Hematopoietic multipotent progenitor cell treated with erythropoietin and hydrocortisone succinate and interleukin-3 and kit ligand, for 4 days (in vitro differentiated cells): ENCODE measurements around the gene HSPA12B.

Source experiments
- DNase-seq: peaks from one replicate; pipeline ENCODE4 v3.0.0-alpha.2; 2015

The HSPA12B gene

DNA sequence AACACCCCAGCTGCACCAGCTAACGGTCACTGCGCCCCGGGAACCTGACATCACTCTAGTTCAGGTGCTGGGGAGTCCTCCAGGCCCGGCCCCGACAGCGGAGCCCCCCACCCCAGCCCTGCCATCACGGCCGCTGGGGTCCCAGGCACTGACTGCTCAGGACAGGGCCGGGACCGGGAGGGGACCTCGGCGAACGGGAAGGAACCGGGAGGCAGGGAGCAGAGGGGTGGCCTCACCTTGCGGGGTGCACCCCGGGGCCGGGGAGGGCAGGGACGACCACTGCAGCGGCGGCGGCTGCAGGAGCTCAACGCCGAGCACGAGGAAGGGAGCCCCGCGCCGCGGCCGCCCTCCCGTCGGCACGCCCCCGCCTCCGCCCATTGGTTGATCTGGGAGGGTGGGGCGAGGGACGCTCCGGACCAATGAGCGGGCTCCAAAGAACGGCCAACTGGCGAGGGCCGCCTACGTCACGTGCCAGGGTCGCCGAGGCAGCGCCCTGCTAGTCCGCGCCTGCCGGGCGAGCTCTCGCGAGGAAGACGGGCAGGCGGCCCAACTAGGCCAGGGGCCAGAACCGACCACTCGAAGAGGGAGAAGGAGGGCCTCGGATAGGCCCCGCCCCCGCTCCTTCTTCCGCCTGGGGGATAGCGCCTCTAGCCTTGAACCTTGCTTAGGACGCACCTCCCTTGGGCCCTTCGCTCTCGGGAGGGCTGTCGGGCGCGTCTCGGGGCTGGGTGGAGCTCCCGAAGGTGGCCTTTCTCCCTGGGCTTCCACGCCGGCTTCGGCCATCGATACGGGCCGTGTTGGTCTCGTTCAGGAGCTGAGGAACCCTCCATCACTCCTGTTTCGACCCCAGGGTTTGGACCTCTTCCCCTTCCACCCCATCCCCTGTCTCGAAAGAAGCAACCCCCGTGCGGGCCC lies 35.2 kb downstream of the HSPA12B start, which contains the start of gene ADISSP:
TSS of gene ADISSP (minus strand) at position 327 of the 915 bp plus-strand sequence. CDS start 7,653 bp downstream, outside the sequence.
- DNase-seq: peak; percentile 99

DNA sequence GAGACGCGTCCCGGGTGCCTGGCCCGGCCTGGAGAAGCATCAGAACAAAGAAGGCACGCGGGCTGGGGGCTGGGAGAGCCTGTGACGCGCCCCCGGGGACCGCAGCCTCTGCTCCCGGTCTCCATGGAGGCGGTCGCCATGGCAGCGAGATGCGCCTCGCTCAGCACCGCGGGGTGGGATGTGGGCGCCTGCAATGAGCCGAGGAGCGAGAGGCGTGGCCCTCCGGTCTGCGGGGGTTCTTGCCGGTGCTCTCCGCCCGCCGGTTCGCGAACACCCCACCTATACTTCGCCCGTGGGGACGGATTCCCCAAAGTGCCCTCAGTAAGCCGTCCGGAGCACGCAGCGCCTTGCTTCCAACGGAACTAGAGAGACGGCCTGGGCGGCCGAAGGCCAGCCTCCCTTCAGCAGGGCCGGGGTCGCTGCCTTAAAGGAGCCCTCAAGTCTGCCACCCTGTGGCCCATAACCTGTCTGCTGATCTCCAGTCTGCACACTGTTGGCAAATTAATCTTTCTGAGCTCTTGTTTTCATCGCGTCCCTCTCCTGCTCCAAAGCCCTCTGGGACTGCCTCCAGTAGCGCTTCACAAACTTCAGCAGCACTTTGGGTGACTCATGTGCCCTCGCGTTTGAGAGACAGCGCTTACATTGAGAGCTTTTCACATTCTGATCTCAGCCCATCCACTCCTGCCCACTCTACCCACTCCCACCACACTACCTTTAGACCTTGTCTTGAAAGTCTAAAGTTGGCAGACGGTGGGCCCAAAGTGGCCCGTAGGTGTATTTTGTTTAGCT lies 36.1 kb downstream of the HSPA12B start:
- DNase-seq: peak; percentile 92

DNA sequence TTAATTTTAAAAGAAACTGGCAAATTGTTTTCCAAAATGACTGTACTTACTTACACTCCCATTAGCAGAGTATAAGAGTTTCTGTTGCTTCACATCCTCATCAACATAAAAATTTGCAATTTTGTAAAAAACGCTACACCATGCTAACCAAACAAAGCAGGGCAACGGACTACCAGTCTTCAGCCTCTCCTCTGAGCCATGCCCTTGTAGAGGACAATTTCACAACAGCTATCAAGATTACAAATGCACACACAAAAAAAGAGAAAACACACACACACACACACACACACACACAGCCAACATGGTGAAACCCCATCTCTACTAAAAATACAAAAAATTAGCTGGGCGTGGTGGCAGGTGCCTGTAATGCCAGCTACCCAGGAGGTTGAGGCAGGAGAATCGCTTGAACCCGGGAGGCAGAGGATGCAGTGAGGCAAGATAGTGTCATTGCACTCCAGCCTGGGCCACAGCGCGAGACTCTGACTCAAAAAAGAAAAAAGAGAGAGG lies 39.1 kb downstream of the HSPA12B start:
- no peak for DNase-seq

DNA sequence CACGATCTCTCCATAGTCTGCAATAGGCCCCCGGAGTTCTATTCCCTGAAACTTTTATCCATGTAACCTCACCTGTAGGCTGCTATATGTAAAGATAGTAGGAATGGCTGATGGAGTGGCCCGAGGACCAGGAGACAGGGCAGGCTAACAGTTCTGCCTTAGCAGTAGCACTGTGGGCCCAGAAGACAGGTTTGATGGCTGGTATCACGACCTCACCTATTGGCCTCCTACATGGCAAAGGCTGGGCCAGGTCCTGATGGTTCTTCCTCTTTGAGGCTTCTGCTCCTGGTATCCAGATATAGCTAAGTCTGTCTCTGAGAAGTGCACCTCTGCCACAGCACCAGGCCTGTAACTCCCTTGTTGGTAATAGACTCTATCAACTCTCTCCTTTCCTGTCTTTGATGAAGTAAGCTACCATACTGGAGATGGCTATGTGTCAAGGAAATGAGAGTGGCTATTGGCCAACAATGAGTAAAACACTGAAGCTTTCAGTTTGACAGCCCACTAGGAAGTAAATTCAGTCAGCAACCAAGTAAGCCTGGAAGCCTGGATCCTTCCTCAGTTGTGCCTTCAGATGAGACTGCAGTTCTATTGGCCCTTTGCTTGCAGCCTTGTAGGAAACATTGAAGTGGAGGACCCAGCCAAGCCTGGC lies 43.1 kb downstream of the HSPA12B start:
- DNase-seq: no peak

DNA sequence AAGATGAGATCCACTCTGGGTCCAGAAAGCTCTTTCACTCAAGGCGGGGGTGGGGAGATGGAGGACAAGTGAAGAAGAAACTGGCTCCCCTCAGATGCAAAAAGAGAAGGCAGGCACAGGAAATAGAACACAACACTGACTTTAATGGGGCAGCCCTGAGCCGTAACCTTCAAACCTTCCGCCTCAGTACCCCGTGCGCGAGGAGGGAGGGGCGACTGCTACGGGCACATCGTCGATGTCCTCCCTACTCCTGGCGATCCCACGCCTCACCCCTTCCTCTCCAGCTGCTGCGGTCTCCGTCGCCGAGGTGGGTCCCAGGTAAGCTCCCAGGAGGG lies 44.9 kb downstream of the HSPA12B start:
- no peak for DNase-seq

DNA sequence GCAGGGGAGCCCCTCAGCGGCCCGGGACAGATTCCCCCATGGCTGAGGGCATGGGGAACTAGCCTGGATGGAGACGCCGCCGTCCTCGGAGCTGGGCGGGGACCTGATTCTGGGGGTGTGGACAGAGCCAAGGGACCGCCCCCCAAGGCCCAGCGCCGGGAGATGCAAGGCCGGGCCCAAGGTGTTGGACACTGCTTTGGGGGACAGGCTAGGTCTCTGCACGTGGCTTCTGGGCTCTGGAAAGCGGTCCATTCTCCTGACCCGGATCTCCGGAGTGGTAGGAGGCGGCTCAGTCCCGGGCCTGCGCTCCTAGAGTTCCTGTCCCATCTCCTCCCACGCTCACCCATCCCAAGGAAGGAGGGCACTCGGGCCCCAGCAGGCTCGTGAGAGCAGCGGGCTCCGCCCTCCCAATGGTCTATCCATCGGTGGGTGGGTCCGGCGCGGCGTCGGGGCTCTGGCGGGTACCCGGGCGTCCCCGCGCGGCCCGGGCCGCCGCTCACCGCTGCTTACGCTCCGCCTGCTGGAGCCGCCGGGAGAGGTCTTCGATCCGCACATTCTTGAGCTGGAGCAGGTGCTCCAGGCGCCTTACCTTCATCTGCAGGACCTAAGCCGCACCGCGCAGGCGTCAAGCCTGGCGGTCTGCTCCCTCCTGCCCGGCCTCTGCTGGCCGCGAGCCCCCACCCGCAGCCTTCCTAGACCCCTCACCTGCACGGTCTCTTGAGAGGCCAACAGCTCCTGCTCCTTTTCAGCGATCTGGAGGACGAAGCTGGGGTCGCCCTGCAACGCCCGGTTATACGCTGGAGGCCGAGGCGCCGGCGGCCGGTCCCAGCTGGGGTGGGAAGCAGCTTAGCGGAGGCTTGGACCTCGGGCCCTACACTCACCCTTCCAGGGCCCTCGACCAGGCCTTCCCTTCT lies 45.5 kb downstream of the HSPA12B start:
- DNase-seq: peak; percentile 57

DNA sequence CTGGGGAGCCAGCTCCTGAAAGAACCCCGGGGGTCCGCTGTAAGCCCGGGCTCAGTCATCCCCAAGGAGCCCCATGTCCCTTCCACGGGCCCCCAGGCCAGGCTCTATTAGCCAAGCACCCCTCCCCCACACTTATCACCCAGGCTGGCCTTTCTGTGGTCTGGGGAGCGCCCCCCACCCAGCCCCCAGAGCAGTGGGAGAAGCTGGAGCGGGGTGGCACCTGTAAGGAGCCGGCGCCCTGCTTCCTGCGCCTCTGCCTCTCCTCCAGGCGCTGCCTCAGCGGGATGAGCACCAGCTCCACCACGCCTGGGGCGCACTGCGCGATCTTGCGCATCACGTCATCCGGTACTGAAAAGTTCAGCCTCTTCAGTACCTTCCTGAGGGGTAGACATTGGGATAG lies 46.5 kb downstream of the HSPA12B start:
- no peak for DNase-seq

DNA sequence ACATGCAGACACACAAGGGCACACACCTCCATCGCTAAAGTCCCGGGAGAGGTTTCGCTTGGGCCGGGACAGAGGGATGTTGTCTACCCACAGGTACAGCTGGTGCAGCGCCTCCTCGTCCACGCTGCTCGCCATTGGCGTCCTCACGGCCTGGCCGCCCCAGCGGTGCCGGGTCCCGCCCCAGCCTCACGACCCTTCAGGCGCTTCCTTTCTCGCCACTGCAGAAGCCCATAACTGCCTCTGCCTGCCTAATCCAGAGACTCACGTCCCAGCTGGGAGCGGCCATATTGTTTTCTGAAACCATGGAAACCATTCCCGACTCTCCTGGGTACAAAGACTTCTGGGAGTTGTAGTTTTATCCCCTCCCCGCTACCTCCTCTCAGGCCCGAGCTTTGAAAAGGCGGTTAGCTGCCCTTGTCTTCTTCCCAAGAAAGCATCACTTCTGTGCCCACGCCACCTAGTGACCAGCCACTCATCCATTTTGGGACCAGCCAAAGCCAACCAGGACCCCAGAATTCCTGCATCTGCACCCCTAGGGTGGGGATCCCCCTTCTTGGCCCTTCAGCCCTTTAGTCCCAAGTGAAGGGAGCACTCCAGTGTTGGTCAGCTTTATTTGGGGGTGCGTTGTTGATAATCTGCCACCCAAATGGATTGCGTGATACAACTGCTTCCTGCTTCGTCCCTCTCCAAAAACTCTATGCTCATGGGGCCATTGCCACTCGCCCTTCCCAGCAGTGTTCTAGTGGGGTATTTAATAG lies 48.8 kb downstream of the HSPA12B start, which contains the start of gene SPEF1:
TSS of gene SPEF1 (minus strand) at position 296 of the 758 bp plus-strand sequence. CDS start at position 135, 161 bp downstream.
- DNase-seq: peak; percentile 96

DNA sequence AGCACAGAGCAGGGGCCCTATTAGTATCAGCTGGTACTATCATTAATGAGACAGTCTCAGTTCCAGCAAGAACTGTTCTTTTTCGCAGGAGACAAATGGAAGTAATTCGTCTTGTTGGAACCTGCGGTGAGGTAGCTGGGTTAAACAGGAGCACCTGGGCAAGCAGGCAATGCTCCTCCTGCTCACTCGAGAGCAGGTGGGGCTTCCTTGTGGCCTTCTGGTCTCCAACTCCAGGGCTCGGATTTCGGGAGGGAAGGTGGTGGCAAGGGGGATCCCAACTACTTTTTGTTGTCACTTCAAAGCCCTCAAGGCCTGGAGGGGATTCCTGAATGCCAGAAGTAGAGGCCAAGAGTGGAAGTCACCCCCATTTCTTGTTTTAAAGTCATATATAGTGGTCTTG lies 50.1 kb downstream of the HSPA12B start:
- DNase-seq: no peak

DNA sequence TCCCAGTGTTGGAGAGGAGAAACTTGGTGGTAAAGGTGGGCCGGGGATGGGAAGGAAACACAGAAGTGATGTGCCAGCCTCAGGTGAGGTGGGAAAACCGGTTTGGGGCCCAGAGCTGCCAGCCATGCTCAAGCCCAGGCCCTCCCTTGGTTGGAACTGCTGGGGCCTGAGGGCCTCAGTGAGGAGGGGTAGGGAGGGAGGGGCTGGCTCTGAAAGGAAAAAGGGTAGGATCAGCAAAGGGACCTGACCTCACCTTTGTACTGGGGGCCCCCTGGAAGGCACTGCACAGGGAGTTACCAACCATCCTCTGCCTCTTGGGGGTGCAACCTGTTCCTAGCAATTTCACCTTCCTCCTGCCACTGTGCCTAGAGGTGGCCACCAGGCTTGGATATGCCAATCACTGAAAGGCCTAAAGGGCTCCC lies 50.6 kb downstream of the HSPA12B start:
- DNase-seq: no peak

DNA sequence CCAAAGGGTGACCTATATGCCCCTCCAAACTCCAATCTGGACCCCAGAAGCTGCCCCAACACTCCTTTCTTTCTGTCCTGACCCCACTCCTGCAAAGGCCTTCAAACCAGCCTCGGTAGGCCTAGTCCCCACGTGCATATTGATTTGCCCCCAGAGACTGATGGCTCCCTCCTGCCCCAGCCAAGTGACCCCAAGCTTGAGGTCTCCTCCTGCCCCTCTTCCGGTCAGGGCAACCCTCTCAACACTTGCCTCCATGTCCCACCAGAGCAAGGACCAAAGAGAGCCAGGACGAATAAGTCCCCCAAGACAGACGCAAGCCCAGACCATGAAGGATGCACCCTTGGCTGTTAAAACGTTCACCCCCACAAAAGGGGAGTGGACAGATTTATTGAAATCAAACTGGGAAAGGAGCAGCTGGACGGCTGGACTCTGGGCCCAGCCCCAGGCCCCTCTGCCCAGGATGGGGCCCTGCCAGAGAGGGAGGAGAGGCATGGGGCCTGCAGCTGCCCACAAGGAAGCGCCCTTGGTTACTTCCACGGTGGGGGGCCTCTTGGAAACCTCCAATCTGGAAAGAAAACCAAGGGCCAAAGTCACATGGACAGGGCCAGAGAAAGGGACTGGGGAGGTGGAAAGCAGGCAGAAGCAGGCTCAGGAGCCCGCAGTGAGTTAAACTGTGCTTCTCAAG lies 51.2 kb downstream of the HSPA12B start:
- DNase-seq: no peak

DNA sequence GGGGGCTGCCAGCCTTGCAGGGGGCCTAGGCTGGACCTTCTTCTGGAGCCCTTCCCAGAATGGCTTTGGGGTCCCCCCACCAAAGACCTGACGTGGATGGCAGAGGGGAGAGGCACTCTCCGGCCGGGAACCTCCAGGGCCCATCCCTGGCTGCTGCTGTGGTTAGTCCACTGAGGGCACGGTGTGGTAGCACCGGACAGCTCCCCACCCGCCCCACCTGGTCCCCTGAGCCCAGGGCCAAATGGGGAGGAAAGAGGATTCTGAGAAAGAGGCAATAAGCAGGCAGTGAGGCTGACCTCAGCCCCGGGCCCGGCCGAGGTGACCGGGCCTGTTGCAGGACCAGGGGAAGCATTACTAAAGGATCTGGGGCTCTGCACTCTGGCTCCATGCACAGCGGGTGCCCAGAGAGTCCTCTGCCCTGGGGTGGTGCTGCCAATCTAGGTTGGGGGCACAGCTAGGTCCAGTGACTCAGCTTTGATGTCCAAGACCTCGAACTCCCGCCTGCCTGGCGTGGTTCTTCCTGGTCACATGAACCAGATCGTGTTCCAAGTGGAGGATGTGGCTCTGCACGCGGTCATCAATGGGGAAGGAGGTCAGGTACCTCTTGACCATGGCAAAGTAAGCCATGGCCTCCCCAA lies 51.9 kb downstream of the HSPA12B start:
- no peak for DNase-seq

DNA sequence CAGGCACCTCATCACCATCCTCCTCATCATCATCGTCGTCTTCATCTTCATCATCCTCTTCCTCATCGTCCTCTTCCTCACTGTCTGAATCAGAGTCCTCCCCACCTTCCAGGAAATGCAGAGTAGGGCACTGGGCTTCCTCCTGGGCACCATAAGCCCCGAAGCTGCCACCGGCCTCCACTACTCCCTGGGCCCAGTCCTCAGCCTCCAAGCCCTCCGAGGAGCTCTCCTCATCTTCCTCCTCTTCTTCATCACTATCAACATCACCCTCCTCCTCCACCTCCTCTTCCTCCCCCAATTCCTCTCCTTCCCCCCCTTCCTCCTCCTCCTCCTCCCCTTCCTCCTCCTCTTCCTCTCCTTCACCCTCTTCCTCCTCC lies 52.4 kb downstream of the HSPA12B start:
- no peak for DNase-seq

DNA sequence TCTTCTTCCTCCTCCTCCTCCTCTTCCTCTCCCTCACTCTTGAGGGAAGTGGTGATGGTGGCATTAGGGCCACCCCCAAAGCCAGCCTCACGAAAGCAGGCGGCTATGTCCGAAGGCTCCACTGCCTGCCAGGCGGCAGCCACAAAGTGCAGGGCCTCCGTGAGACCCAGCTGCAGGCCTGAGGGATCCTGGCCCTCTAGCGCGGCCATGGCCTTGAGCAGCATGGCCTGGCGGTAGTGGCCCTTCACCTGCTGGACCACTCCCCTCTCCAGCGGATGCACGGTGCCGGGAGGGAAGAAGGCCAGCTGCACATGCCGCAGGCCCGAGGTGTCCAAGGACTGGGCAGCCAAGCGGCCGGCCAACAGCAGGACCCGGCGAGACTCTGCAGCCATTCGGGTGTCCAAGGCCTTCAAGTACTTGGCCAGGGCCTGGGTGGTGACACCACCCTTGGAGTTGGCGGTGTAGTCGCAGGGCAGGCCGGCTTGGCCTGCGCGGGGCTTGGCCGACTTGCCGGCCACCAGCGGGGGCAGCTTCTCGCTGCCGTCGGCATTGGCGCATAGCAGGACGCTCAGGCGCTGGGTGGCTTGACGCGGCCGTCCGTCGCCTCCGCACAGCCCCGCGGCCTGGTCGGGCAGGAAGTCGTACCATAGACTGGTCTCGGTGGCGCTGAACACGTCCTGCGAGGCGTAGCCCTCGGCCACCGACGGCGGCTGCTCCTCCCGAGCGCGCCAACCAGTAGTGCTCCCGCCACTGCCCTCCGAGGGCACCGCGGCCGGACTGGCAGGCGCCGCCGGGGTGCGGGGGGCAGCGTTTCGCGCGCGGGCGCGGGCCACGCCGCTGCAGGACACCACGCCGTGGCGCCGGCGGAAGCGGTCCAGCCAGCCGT lies 53.0 kb downstream of the HSPA12B start:
- DNase-seq: no peak

DNA sequence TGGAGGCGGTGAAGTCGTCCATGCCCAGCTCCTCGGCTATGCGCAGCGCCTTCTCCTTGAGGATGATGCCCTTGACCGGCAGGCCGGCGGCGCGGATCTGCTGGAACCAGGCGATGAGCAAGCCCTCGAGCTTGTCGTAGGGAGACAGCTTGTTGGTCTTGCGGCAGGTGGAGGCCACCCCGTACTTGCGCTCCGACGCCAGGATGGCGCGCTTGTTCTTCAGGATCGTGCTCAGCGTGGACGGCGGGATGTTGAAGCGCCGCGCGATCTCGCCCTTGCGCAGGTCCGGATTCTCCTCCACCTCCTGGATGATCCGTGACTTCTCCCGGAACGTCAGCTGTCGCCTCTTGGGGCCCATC lies 53.6 kb downstream of the HSPA12B start:
- DNase-seq: peak; percentile 78

DNA sequence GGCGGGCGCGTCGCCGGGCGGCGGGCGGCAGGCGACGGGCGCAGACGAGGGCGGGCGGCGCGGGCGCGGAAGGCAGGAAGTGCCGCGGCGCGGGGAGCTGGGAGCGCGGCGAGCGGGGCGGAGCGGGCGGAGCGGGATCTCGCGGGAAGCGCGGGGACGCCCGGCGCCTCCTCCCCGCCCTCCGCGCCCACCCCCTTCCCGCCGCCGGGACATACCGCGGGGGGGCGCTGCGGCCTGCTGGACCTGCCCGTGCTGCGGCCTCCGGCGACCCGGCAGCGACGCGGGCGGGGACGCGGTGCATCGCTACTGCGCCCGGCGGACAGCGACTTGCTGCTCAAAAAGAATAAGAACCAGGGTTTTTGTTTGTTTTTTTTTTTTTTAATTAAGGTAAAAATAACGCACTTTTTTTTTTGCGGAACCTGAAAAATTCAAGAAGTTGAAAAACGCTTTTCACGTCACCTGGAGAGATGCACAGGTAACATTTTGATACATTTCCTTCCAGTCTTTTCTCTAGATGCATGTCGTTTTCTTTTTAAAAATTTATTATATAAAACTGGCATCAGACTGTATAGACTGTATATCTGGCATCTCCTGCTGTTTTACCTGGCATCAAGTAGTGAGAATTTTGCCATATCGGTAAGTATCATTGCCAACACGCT lies 54.3 kb downstream of the HSPA12B start, which contains the start of gene CENPB:
TSS of gene CENPB (minus strand) at position 76 of the 659 bp plus-strand sequence. CDS start 257 bp downstream, outside the sequence.
- DNase-seq: peak; percentile 94

DNA sequence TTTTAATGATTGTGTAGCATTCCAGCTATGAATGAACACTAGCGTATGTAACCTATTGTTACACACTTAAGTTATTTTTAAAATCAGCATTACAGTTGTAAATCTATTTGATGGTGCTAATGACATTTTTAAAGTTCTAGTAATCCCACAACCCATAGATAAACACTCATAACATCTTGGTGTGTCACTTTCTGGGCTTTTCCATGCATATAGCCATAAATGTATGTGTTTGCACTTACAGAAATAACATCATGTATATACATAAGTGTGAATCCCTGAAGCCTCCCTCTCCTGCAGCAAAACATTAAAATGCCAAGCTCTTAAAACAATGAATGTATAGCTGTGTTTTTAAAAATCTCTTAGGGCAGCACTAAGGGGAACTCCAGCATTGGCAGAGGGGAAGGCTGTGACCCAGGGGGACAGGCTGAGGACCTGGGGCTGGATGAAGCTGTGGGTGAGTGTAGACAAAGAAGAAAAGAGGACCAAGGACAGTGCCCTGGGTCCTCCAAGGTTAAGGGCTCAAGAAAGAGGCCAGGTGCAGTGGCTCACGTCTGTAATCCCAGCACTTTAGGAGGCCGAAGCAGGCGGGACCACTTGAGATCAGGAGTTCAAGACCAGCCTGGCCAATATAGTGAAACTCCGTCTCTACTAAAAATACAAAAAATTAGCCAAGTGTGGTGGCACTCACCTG lies 55.0 kb downstream of the HSPA12B start:
- no peak for DNase-seq

DNA sequence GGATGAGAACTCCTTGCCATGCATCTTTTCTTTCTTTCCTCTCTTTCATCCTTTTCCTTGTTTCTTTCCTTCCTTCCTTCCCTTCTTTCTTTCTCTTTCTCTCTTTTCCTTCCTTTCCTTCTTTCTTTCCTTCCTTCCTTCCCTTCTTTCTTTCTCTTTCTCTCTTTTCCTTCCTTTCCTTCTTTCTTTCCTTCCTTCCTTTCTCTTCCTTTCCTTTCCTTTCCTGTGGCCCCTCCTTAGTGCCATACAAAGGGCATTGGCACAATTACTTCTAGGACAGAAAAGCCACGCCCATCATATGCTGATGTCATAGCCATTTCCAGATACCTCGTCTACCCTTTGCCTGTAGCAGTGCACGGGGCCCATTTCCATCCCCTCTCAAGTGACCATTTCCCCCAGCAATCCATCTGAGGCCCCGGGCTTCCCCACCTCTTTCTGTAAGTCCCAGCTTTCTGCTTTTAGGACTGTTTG lies 56.2 kb downstream of the HSPA12B start:
- DNase-seq: peak; percentile 48
